ENCODE data around the gene ELAVL1. TPM values are rescaled to one million over a fixed set of nuclear protein-coding genes. Genes with fewer than 3 reads are reported as not detected.
"Not testable (repeated sequence)": the region's sequence is repeated elsewhere in the genome, so short reads cannot be mapped to it uniquely, and the experiment has no call there.

The ELAVL1 gene
- total and polyA plus RNA-seq, 9 of the 15 experiments (the other 6 are each of a cell fraction or from before 2014, with no cell fraction given), result 4.3 to 172 (median 69.2) TPM

DNA sequence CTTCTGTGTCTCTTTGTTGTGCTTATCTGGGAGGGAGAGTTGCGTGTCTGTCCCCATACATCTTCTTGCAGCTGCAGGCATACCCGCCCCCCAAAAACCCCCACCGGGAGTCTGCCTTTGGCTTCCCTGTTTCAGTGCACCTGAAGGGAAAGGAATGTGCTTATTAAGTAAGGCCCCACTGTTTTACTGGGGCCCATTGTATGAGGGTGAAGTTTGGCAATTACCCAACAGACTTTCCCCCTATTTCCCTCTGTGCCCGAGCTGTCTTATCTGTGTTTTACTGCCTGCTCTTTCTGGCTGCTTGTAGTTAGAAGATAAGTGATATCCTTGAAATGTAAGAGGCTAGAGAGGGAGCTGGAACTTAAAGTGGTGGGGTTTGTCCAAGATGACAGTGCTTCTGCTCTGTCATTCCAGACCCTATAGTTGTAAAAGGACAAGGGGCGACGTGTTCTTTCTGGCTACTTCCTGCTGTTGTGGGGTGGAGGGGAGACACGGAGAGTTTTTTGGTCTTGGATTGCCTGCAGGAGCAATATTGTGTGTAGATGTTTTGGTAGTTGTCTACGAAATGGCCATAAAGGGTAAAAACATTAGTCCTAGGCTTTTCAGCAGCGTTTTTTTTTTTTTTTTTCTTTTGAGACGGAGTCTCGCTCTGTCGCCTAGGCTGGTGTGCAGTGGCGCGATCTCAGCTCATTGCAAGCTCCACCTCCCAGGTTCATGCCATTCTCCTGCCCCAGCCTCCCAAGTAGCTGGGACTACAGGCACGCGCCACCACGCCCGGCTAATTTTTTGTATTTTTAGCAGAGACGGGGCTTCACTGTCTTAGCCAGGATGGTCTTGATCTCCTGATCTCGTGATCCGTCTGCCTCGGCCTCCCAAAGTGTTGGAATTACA lies 28.1 kb upstream of the ELAVL1 start (continued):
- TF ChIP-seq HDGF (IDR thresholded peaks at IDR 0.05), result peak; percentile 81; the same call in 1 of the 2 replicates
- TF ChIP-seq ZC3H8 (IDR thresholded peaks at IDR 0.05), result peak; percentile 61; the same call in 1 of the 2 replicates
- peak; percentile 96 for TF ChIP-seq LEF1 (IDR thresholded peaks at IDR 0.05)
- 0 out of 2 replicates have a peak, but pooled peaks have one; percentile 50 for TF ChIP-seq ESRRA (IDR thresholded peaks at IDR 0.05; ENCODE audit: borderline replicate concordance, low read depth)
- TF ChIP-seq, protein P1, sequence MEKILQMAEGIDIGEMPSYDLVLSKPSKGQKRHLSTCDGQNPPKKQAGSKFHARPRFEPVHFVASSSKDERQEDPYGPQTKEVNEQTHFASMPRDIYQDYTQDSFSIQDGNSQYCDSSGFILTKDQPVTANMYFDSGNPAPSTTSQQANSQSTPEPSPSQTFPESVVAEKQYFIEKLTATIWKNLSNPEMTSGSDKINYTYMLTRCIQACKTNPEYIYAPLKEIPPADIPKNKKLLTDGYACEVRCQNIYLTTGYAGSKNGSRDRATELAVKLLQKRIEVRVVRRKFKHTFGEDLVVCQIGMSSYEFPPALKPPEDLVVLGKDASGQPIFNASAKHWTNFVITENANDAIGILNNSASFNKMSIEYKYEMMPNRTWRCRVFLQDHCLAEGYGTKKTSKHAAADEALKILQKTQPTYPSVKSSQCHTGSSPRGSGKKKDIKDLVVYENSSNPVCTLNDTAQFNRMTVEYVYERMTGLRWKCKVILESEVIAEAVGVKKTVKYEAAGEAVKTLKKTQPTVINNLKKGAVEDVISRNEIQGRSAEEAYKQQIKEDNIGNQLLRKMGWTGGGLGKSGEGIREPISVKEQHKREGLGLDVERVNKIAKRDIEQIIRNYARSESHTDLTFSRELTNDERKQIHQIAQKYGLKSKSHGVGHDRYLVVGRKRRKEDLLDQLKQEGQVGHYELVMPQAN (IDR thresholded peaks at IDR 0.05; ENCODE audit: borderline replicate concordance), result peak; percentile 31; the same call in 1 of the 2 replicates
- TF ChIP-seq MAFG (tag; conservative IDR thresholded peaks at IDR 0.05), result peak; percentile 78
- TF ChIP-seq STAT5A (IDR thresholded peaks at IDR 0.05; ENCODE audit: borderline replicate concordance, low read length), result peak; percentile 94
- peak; percentile 99 for TF ChIP-seq ARID1B (IDR thresholded peaks at IDR 0.05)
- TF ChIP-seq NCOA1 (IDR thresholded peaks at IDR 0.05; ENCODE audit: low read depth), result peak; percentile 24; the same call in 1 of the 2 replicates
- TF ChIP-seq TBP (optimal IDR thresholded peaks at IDR 0.05; ENCODE audit: low read depth, low read length), result peak; percentile 57
- TF ChIP-seq, protein P2, sequence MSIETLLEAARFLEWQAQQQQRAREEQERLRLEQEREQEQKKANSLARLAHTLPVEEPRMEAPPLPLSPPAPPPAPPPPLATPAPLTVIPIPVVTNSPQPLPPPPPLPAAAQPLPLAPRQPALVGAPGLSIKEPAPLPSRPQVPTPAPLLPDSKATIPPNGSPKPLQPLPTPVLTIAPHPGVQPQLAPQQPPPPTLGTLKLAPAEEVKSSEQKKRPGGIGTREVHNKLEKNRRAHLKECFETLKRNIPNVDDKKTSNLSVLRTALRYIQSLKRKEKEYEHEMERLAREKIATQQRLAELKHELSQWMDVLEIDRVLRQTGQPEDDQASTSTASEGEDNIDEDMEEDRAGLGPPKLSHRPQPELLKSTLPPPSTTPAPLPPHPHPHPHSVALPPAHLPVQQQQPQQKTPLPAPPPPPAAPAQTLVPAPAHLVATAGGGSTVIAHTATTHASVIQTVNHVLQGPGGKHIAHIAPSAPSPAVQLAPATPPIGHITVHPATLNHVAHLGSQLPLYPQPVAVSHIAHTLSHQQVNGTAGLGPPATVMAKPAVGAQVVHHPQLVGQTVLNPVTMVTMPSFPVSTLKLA (conservative IDR thresholded peaks at IDR 0.05), result peak; percentile 7 to 69; a peak in 2 of 4 replicates
- TF ChIP-seq, protein P3, sequence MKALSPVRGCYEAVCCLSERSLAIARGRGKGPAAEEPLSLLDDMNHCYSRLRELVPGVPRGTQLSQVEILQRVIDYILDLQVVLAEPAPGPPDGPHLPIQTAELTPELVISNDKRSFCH (CRISPR knock-in tag; IDR thresholded peaks at IDR 0.05), result not testable (repeated sequence)
- TF ChIP-seq, protein P3 (tag; IDR thresholded peaks at IDR 0.05), result peak; percentile 88
